ENCODE data around the gene REPS2. TPM values are rescaled to one million over a fixed set of nuclear protein-coding genes. Genes with fewer than 3 reads are reported as not detected.

REPS2 gene
- total and polyA plus RNA-seq, 9 of the 15 experiments (the other 6 are each of a cell fraction or from before 2014, with no cell fraction given): 0.01 to 0.07 (median 0.01) TPM; not detected in 3

- no TSS peak for BruUV-seq (replicated peaks)
- no peak for DNase-seq (ENCODE audit: extremely low read depth in 1 of 4, low spot score in 3 of 4)
Measured at GRCh38 chrX:17065100-17065499, 118.6 kb downstream of the REPS2 start.

More at GRCh38 chrX:17065100-17065499, 118.6 kb downstream of the REPS2 start:
- Histone ChIP-seq H3K9me1 (ENCODE audit: control insufficient read depth, insufficient read depth, low read length) (no peaks in the 10 kb centered on the region), H3K4me1 (replicated peaks in 1 of 2; ENCODE audit: control insufficient read depth in 2 of 2, insufficient read depth in 2 of 2, low read length in 2 of 2) (no peaks in the 10 kb centered on the region), H3K79me2 (ENCODE audit: control insufficient read depth, insufficient read depth, low read length) (no peaks in the 10 kb centered on the region), H3K4me3 (no peak overlapping the region), H4K20me1 (replicated peaks; ENCODE audit: control insufficient read depth, insufficient read depth, low read length) (no peaks in the 10 kb centered on the region), H3K36me3 (ENCODE audit: control insufficient read depth, insufficient read depth, low read length) (no peaks in the 10 kb centered on the region), H3K9me3 (replicated peaks; ENCODE audit: control insufficient read depth, insufficient read depth, low read depth, low read length) (no peaks in the 10 kb centered on the region), H3K27me3 (ENCODE audit: control insufficient read depth in 2 of 2, insufficient read depth in 2 of 2, low read length in 2 of 2) (no peaks in the 10 kb centered on the region; a peak in 1 of 5 replicates), H2AFZ (ENCODE audit: low read depth, low read length) (no peak overlapping the region), H3K4me2 (ENCODE audit: insufficient read depth, low read length) (no peak overlapping the region), H3K9ac (ENCODE audit: insufficient read depth in 1 of 2, low read depth in 2 of 2, low read length in 2 of 2) (no peak overlapping the region), H3K27ac (ENCODE audit: extremely low read depth, low read depth, low read length) (no peak overlapping the region)
- POLR2A ChIA-PET: no interaction called here
- CTCF ChIA-PET (ENCODE audit: low intra/inter-chr PET ratio): interaction anchor here (0.7 kb wide), 1 partner anchor 378 kb away, joined by 3 read pairs; no protein-coding TSS in a partner anchor
- in situ Hi-C loops (cut with MboI) (no loop called here), intact Hi-C loops (cut with micrococcal nuclease) (no loop called here)
- no peak for TF ChIP-seq ZNF224 (CRISPR knock-in tag; IDR thresholded peaks at IDR 0.05)
- no peak for TF ChIP-seq ZNF263 (CRISPR knock-in tag; IDR thresholded peaks at IDR 0.05; ENCODE audit: borderline replicate concordance)
- no peak for TF ChIP-seq TBP (optimal IDR thresholded peaks at IDR 0.05; ENCODE audit: low read depth, low read length)
- TF ChIP-seq RBM17 (IDR thresholded peaks at IDR 0.05; ENCODE audit: borderline replicate concordance, low read depth, low read length): no peak
- TF ChIP-seq SRSF7 (optimal IDR thresholded peaks at IDR 0.05; ENCODE audit: low read depth, low read length): no peak
- no peak for TF ChIP-seq MLX (CRISPR knock-in tag; conservative IDR thresholded peaks at IDR 0.05)
- TF ChIP-seq, protein P1, sequence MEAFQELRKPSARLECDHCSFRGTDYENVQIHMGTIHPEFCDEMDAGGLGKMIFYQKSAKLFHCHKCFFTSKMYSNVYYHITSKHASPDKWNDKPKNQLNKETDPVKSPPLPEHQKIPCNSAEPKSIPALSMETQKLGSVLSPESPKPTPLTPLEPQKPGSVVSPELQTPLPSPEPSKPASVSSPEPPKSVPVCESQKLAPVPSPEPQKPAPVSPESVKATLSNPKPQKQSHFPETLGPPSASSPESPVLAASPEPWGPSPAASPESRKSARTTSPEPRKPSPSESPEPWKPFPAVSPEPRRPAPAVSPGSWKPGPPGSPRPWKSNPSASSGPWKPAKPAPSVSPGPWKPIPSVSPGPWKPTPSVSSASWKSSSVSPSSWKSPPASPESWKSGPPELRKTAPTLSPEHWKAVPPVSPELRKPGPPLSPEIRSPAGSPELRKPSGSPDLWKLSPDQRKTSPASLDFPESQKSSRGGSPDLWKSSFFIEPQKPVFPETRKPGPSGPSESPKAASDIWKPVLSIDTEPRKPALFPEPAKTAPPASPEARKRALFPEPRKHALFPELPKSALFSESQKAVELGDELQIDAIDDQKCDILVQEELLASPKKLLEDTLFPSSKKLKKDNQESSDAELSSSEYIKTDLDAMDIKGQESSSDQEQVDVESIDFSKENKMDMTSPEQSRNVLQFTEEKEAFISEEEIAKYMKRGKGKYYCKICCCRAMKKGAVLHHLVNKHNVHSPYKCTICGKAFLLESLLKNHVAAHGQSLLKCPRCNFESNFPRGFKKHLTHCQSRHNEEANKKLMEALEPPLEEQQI (IDR thresholded peaks at IDR 0.05): no peak
- no peak for TF ChIP-seq DIDO1 (tag; IDR thresholded peaks at IDR 0.05; ENCODE audit: low read depth)
- no peak for TF ChIP-seq KLF16 (IDR thresholded peaks at IDR 0.05)
- no peak for TF ChIP-seq ZNF592 (IDR thresholded peaks at IDR 0.05)
- ATAC-seq: no peak
- no peak for FAIRE-seq
- 0% methylated on average over 5 of the region's 5 CpGs for WGBS (ENCODE audit: insufficient coverage, low coverage, missing lambda C conversion rate)
